Stomach (tissue), 9 donors: ENCODE results near the gene MRPL9. TPM values are rescaled to one million over a fixed set of nuclear protein-coding genes. Genes with fewer than 3 reads are reported as not detected.

ENCODE experiments used
- DNase-seq, 2 donors: peaks; one replicate each; pipeline versions ENCODE4 v3.0.0 to v3.0.0-alpha.2; 2013 to 2019
- H3K27ac ChIP-seq, 5 donors: fragments of 200-600 bp in 4 of 5; sonication (generic) in 4 of 5; one replicate each; pipeline ENCODE4 v1.5.1; 2013 to 2019; ENCODE audit warnings: mild to moderate bottlenecking in 1 of 5, moderate library complexity in 1 of 5
- H3K27me3 ChIP-seq, 3 donors: fragments of 200-600 bp; sonication (generic); one replicate each; pipeline ENCODE4 v1.5.1; 2017 to 2019; ENCODE audit warnings: mixed run types in 1 of 3
- H3K36me3 ChIP-seq, 4 donors: fragments of 200-600 bp; sonication (generic); 1 replicate in 3 of 4; 2 replicates in 1 of 4; pipeline ENCODE4 v1.5.1; 2016 to 2019
- H3K4me1 ChIP-seq, 4 donors: fragments of 200-600 bp; sonication (generic); one replicate each; pipeline ENCODE4 v1.5.1; 2016 to 2019
- H3K4me3 ChIP-seq, 4 donors: fragments of 200-600 bp; sonication (generic) in 3 of 4; one replicate each; pipeline ENCODE4 v1.5.1; 2016 to 2019; ENCODE audit warnings: mild to moderate bottlenecking in 1 of 4
- H3K9me3 ChIP-seq, 4 donors: fragments of 200-600 bp; sonication (generic); one replicate each; pipeline ENCODE4 v1.5.1; 2016 to 2019
- CTCF ChIP-seq, 7 experiments: fragments of 450-650 bp in 4 of 7; fragments of 200-600 bp in 3 of 7; sonication (generic) in 3 of 7; IDR thresholded peaks; one replicate each; pipeline ENCODE4 v1.5.1; 2016 to 2019; ENCODE audit warnings: antibody characterized with exemption in 7 of 7, control low read depth in 2 of 7, mild to moderate bottlenecking in 1 of 7
- EP300 ChIP-seq: sonication (generic); formaldehyde crosslinking; IDR thresholded peaks from one replicate; pipeline ENCODE4 v1.6.1; 2017; ENCODE audit warnings: antibody characterized with exemption
- POLR2A ChIP-seq, 4 donors: fragments of 450-650 bp; IDR thresholded peaks; one replicate each; pipeline ENCODE4 v1.6.1; 2016; ENCODE audit warnings: antibody characterized with exemption in 4 of 4, control low read depth in 2 of 4, mild to moderate bottlenecking in 1 of 4, moderate library complexity in 1 of 4
- POLR2AphosphoS5 ChIP-seq, 3 donors: sonication (generic); formaldehyde crosslinking; IDR thresholded peaks; one replicate each; pipeline ENCODE4 v1.6.1; 2016; ENCODE audit warnings: antibody characterized with exemption in 3 of 3
- WGBS, 5 donors: extraction: QIAGEN DNeasy Blood & Tissue Kit in 3 of 5; methylation state at CpG; one replicate each; pipeline versions ENCODE4 v1.1.5 to v1.1.7; 2013 to 2018; 5-methylcytosine and 5-hydroxymethylcytosine counted together
- intact Hi-C: fragments of 100-400 bp; cut with DNase I; formaldehyde crosslinking; loops from one replicate; pipeline ENCODE4 v1.15.1; 2023; ENCODE audit warnings: low total_unique reads
- polyA plus RNA-seq, 3 donors: library from polyadenylated mRNA; stranded (reverse); fragments of 200-250 nt; gene quantifications; one replicate each; pipeline ENCODE4 v1.2.3, GENCODE V29; 2013
- small RNA-seq, 4 donors: library from RNA; depleted of rRNA; stranded (forward); fragments of <200 nt; gene quantifications; one replicate each; pipeline ENCODE3, GENCODE V24; 2016
- total RNA-seq, 5 donors: library from RNA; depleted of rRNA; stranded (reverse); fragments of >200 nt; gene quantifications; one replicate each; pipeline versions ENCODE4 v1.1.0 to v1.2.3, GENCODE V29; 2014 to 2016
- donor health status: healthy with polysubstance abuse.
- donor health status: Bipolar disorder and iron deficiency.
- donor health status: healthy.

The MRPL9 gene
- total and polyA plus RNA-seq, 8 donors, result 19.8 to 246 (median 69.6) TPM

GRCh38 chr1:151711044-151711800 is 52.1 kb downstream of the MRPL9 start:
- WGBS, 5 donors, result 82 to 87% (median 85%) methylated on average over 17 to 21 of the region's 21 CpGs
- Histone ChIP-seq H3K27me3 (peaks cover 0 to 31% (median 7%) of the 10 kb centered on the region in 3 donors), H3K4me1 (peaks cover 0 to 3% (median under 1%) of the 10 kb centered on the region in 4 donors), H3K27ac (no peak overlapping the region), H3K4me3 (no peak overlapping the region), H3K36me3 (no peaks in the 10 kb centered on the region), H3K9me3 (no peaks in the 10 kb centered on the region)
- intact Hi-C loops, result no loop called here
- no peak for DNase-seq
- TF ChIP-seq POLR2A (IDR thresholded peaks at IDR 0.05) (no peak), POLR2AphosphoS5 (IDR thresholded peaks at IDR 0.05) (no peak), EP300 (no peak), CTCF (IDR thresholded peaks at IDR 0.05) (no peak)

GRCh38 chr1:151710187-151710840 is 53.0 kb downstream of the MRPL9 start:
- no peak for TF ChIP-seq POLR2AphosphoS5 (IDR thresholded peaks at IDR 0.05)
- TF ChIP-seq EP300, result no peak
- no peaks in the 10 kb centered on the region for H3K36me3 ChIP-seq
- no peaks in the 10 kb centered on the region for H3K4me1 ChIP-seq
- peak in 1 of 2 donors; percentile 88 for DNase-seq
- H3K27me3 ChIP-seq, result peaks cover 0 to 22% (median 0%) of the 10 kb centered on the region in 3 donors
- WGBS, 5 donors, result 51 to 58% (median 53%) methylated on average over 14 to 15 of the region's 15 CpGs
- no peaks in the 10 kb centered on the region for H3K9me3 ChIP-seq
- H3K4me3 ChIP-seq, result no peak overlapping the region
- no peak overlapping the region for H3K27ac ChIP-seq
- intact Hi-C loops, result no loop called here

Small RNAs within 50 kb of the gene (small RNA-seq; reads per million reads assigned to genes)
- 0 reads per million in 4 donors for gene RNU6-662P

Other genes with a start within 250 kb of the MRPL9 start
- 10 to 100 TPM in 3 of 5 donors, 1 to 10 TPM in 2; 1.2 to 30.4 (median 13.9) TPM for gene TUFT1, start 223.2 kb downstream of the MRPL9 start, total RNA-seq
- 10 to 100 TPM in 2 of 3 donors, 1 to 10 TPM in 1; 9.0 to 15.4 (median 10.8) TPM for gene TUFT1, start 223.2 kb downstream of the MRPL9 start, polyA plus RNA-seq
- 10 to 100 TPM in 4 of 5 donors, 1 to 10 TPM in 1; 9.3 to 82.3 (median 31.2) TPM for gene SNX27, start 151.4 kb downstream of the MRPL9 start, total RNA-seq
- 1 to 10 TPM; 4.3 to 6.8 (median 5.8) TPM for gene SNX27, start 151.4 kb downstream of the MRPL9 start, polyA plus RNA-seq
- gene CELF3, start 46.7 kb downstream of the MRPL9 start, total RNA-seq, result 10 to 100 TPM in 1 of 5 donors, 1 to 10 TPM in 2, under 1 TPM in 1, not detected in 1; 0.73 to 39.1 (median 1.2) TPM
- gene CELF3, start 46.7 kb downstream of the MRPL9 start, polyA plus RNA-seq, result 1 to 10 TPM in 1 of 3 donors, under 1 TPM in 2; 0.92 to 4.3 (median 0.98) TPM
- gene RIIAD1, start 42.0 kb downstream of the MRPL9 start, total RNA-seq, result not detected
- 1 to 10 TPM in 1 of 3 donors, not detected in 2; 1.4 TPM for gene RIIAD1, start 42.0 kb downstream of the MRPL9 start, polyA plus RNA-seq
- gene TDRKH, start 27.0 kb upstream of the MRPL9 start, total RNA-seq, result 10 to 100 TPM in 1 of 5 donors, 1 to 10 TPM in 3, under 1 TPM in 1; 0.29 to 30.4 (median 3.3) TPM
- 1 to 10 TPM; 1.9 to 2.6 (median 2.4) TPM for gene TDRKH, start 27.0 kb upstream of the MRPL9 start, polyA plus RNA-seq
- 1 to 10 TPM in 1 of 5 donors, not detected in 4; 3.2 TPM for gene LINGO4, start 41.9 kb upstream of the MRPL9 start, total RNA-seq
- gene LINGO4, start 41.9 kb upstream of the MRPL9 start, polyA plus RNA-seq, result under 1 TPM in 1 of 3 donors, not detected in 2; 0.06 TPM
- 10 to 100 TPM in 3 of 5 donors, 1 to 10 TPM in 2; 1.4 to 28.1 (median 16.2) TPM for gene RORC, start 68.3 kb upstream of the MRPL9 start, total RNA-seq
- gene RORC, start 68.3 kb upstream of the MRPL9 start, polyA plus RNA-seq, result 10 to 100 TPM; 11.0 to 14.5 (median 11.5) TPM
- under 1 TPM in 1 of 5 donors, not detected in 4; 0.58 TPM for gene C2CD4D, start 76.3 kb upstream of the MRPL9 start, total RNA-seq
- under 1 TPM in 2 of 3 donors, not detected in 1; 0.44 to 0.73 TPM for gene C2CD4D, start 76.3 kb upstream of the MRPL9 start, polyA plus RNA-seq
- gene THEM5, start 90.2 kb upstream of the MRPL9 start, total RNA-seq, result not detected
- gene THEM5, start 90.2 kb upstream of the MRPL9 start, polyA plus RNA-seq, result not detected
- gene THEM4, start 146.0 kb upstream of the MRPL9 start, total RNA-seq, result 10 to 100 TPM in 3 of 5 donors, 1 to 10 TPM in 1, under 1 TPM in 1; 0.89 to 48.4 (median 11.6) TPM
- 10 to 100 TPM in 2 of 3 donors, 1 to 10 TPM in 1; 9.0 to 11.2 (median 11.0) TPM for gene THEM4, start 146.0 kb upstream of the MRPL9 start, polyA plus RNA-seq
- 100 to 1,000 TPM in 2 of 5 donors, 10 to 100 TPM in 2, 1 to 10 TPM in 1; 6.4 to 308 (median 53.9) TPM for gene S100A10, start 230.4 kb upstream of the MRPL9 start, total RNA-seq
- gene S100A10, start 230.4 kb upstream of the MRPL9 start, polyA plus RNA-seq, result 100 to 1,000 TPM; 220 to 830 (median 399) TPM